Fibroblast of mammary gland (primary cell): ENCODE measurements around the gene PRRX1.

Experiments
- DNase-seq: peaks from one replicate; pipeline ENCODE4 v3.0.0-alpha.2; 2010; ENCODE audit warnings: low read depth
- H3K4me3 ChIP-seq: 2 replicates; pipeline ENCODE4 v1.5.1; 2011; ENCODE audit warnings: low read depth, mild to moderate bottlenecking, low read length, moderate library complexity; ENCODE audit not compliant: control insufficient read depth
- CTCF ChIP-seq: conservative IDR thresholded peaks from 2 replicates; pipeline ENCODE4 v1.5.1; 2011; ENCODE audit warnings: low read depth, low read length, inconsistent platforms; ENCODE audit not compliant: control insufficient read depth, insufficient read depth

The PRRX1 gene

DNA sequence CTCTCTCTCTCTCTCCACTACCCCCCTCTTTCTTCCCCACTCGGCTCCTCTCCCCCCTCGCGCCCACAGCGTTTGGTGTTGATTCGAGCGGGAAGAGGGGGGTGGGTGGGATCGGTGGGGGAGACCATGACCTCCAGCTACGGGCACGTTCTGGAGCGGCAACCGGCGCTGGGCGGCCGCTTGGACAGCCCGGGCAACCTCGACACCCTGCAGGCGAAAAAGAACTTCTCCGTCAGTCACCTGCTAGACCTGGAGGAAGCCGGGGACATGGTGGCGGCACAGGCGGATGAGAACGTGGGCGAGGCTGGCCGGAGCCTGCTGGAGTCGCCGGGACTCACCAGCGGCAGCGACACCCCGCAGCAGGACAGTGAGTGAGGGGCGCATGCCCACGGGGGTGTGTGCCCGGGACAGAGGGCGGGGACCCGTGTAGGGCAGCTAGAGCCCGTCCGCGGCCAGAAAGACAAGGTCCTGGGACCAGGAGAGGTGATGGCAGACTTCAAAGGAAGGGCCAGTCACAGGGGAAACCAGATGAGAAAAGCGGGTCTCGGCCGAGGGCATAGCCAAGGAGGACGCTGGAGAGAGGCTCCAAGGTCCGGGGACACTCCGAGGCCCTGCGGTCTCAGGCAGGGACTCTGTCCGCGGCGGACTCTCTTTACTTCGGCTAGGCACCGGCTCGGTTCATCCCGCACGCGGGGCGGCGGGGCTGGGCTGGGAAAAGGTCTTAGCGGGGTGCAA is at the start of gene PRRX1:
Gene PRRX1, plus strand, starts transcription at position 39 of the 735 bp plus-strand sequence. Its CDS starts 88 bp downstream, at position 127.
- peak; percentile 57 for DNase-seq
- TF ChIP-seq CTCF: no peak

GRCh38 chr1:170617591-170618330 is 46.2 kb upstream of the PRRX1 start:
- TF ChIP-seq CTCF: no peak
- no peak overlapping the region for H3K4me3 ChIP-seq
- DNase-seq: no peak

More for the DNA sequence above, at the start of gene PRRX1:
- peak within 1 kb of the TSS; percentile 97 for H3K4me3 ChIP-seq

GRCh38 chr1:170618421-170618820 is 45.5 kb upstream of the PRRX1 start:
- peak; percentile 57 for DNase-seq
- TF ChIP-seq CTCF: no peak
- H3K4me3 ChIP-seq: no peak overlapping the region

GRCh38 chr1:170619241-170620028 is 44.5 kb upstream of the PRRX1 start:
- DNase-seq: peak; percentile 86
- H3K4me3 ChIP-seq: no peak overlapping the region
- TF ChIP-seq CTCF: no peak

- no peak overlapping the region for H3K4me3 ChIP-seq
- DNase-seq: peak; percentile 81
- no peak for TF ChIP-seq CTCF
Observed at GRCh38 chr1:170620164-170620563, 43.8 kb upstream of the PRRX1 start.

- peak; percentile 98 for DNase-seq
- TF ChIP-seq CTCF: no peak
- no peak overlapping the region for H3K4me3 ChIP-seq
Observed at GRCh38 chr1:170623171-170623570, 40.8 kb upstream of the PRRX1 start.
